OCI-M2 (cell line): ENCODE data around the gene LCN10.
"Not testable (repeated sequence)": the region's sequence is repeated elsewhere in the genome, so short reads cannot be mapped to it uniquely, and the experiment has no call there.

Experiments used
- DNase-seq: peaks from one replicate; lab custom pipeline; 2025; ENCODE audit not compliant: unreplicated experiment; lab: John Stamatoyannopoulos, UW

Gene LCN10

GRCh38 chr9:136704741-136705140, 38.0 kb downstream of the LCN10 start:
- DNase-seq, result not testable (repeated sequence)

- DNase-seq, result no peak
Observed at GRCh38 chr9:136703276-136703860, 39.4 kb downstream of the LCN10 start.

GRCh38 chr9:136701668-136702053, 41.1 kb downstream of the LCN10 start:
- DNase-seq, result no peak

- DNase-seq, result no peak
Observed at GRCh38 chr9:136700959-136701667, 41.6 kb downstream of the LCN10 start.

- DNase-seq, result no peak
Observed at GRCh38 chr9:136700304-136700703, 42.4 kb downstream of the LCN10 start.

- no peak for DNase-seq
Observed at GRCh38 chr9:136698635-136699246, 44.0 kb downstream of the LCN10 start.

- DNase-seq, result no peak
Observed at GRCh38 chr9:136697821-136698526, 44.8 kb downstream of the LCN10 start.

- no peak for DNase-seq
Observed at GRCh38 chr9:136697146-136697820, 45.5 kb downstream of the LCN10 start.

GRCh38 chr9:136696502-136696901, 46.2 kb downstream of the LCN10 start:
- DNase-seq, result no peak

- no peak for DNase-seq
Observed at GRCh38 chr9:136695955-136696354, 46.8 kb downstream of the LCN10 start.

GRCh38 chr9:136695435-136695895, 47.3 kb downstream of the LCN10 start:
- DNase-seq, result no peak

GRCh38 chr9:136694872-136695247, 47.9 kb downstream of the LCN10 start:
- DNase-seq, result no peak

GRCh38 chr9:136694163-136694871, 48.4 kb downstream of the LCN10 start:
- no peak for DNase-seq

- no peak for DNase-seq
Observed at GRCh38 chr9:136693490-136694162, 49.1 kb downstream of the LCN10 start.

GRCh38 chr9:136693135-136693489, 49.6 kb downstream of the LCN10 start:
- no peak for DNase-seq

GRCh38 chr9:136692185-136693134, 50.3 kb downstream of the LCN10 start:
- DNase-seq, result no peak

GRCh38 chr9:136691316-136692184, 51.2 kb downstream of the LCN10 start:
- no peak for DNase-seq

- DNase-seq, result no peak
Observed at GRCh38 chr9:136690806-136691261, 51.9 kb downstream of the LCN10 start.
